Measurements from ENCODE around the gene MNX1. TPM values are rescaled to one million over a fixed set of nuclear protein-coding genes. Genes with fewer than 3 reads are reported as not detected.

The MNX1 gene
- total RNA-seq, 1 experiment from 2014 or later = 0.28 TPM

DNA sequence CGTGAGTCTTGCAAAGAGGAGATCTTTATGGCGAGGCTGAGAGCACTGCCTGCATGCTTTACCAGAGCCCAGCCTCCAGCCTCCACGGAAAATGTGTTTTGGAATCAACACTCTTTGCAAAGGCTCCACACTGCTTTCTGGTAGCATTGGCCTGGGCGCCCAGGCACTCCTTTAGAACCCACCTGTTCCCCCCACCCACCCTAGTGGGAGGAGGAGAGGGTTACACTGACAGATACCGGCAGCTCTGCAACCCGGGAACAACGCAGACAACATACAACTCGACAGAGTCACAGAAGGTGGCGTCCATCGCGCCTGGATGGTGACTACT is 5.5 kb upstream of the MNX1 start:
- TF ChIP-seq, protein P1, sequence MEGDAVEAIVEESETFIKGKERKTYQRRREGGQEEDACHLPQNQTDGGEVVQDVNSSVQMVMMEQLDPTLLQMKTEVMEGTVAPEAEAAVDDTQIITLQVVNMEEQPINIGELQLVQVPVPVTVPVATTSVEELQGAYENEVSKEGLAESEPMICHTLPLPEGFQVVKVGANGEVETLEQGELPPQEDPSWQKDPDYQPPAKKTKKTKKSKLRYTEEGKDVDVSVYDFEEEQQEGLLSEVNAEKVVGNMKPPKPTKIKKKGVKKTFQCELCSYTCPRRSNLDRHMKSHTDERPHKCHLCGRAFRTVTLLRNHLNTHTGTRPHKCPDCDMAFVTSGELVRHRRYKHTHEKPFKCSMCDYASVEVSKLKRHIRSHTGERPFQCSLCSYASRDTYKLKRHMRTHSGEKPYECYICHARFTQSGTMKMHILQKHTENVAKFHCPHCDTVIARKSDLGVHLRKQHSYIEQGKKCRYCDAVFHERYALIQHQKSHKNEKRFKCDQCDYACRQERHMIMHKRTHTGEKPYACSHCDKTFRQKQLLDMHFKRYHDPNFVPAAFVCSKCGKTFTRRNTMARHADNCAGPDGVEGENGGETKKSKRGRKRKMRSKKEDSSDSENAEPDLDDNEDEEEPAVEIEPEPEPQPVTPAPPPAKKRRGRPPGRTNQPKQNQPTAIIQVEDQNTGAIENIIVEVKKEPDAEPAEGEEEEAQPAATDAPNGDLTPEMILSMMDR (conservative IDR thresholded peaks at IDR 0.05) = no peak
- TF ChIP-seq EZH2 (IDR thresholded peaks at IDR 0.05; ENCODE audit: low read depth) = no peak
- Histone ChIP-seq H3K36me3 (ENCODE audit: low read depth) (no peaks in the 10 kb centered on the region), H3K4me1 (replicated peaks; ENCODE audit: insufficient read depth) (peaks cover 6% of the 10 kb centered on the region), H3K79me2 (ENCODE audit: low read depth) (no peaks in the 10 kb centered on the region), H3K4me2 (no peak overlapping the region), H4K20me1 (ENCODE audit: insufficient read depth) (no peaks in the 10 kb centered on the region), H3K4me3 (no peak overlapping the region), H2AFZ (no peak overlapping the region), H3K27me3 (ENCODE audit: insufficient read depth, low read depth) (peaks cover 26% of the 10 kb centered on the region; the same call in 1 of the 2 replicates), H3F3A (ENCODE audit: insufficient read depth, low read depth) (no peaks in the 10 kb centered on the region), H3K9me3 (ENCODE audit: insufficient read depth, low read depth) (no peaks in the 10 kb centered on the region), H3K27ac (no peak overlapping the region), H3K9me2 (ENCODE audit: insufficient read depth) (no peaks in the 10 kb centered on the region)
- BruUV-seq (replicated peaks) = no TSS peak
- POLR2A ChIA-PET (ENCODE audit: unreplicated experiment) = no interaction called here
- intact Hi-C loops (cut with micrococcal nuclease; ENCODE audit: unreplicated experiment) = loop anchor here (10.0 kb wide), 1 partner anchor 119 kb away; the partner anchor contains the start of gene UBE3C
- DNase-seq = no peak
- CTCF ChIA-PET = no interaction called here

DNA sequence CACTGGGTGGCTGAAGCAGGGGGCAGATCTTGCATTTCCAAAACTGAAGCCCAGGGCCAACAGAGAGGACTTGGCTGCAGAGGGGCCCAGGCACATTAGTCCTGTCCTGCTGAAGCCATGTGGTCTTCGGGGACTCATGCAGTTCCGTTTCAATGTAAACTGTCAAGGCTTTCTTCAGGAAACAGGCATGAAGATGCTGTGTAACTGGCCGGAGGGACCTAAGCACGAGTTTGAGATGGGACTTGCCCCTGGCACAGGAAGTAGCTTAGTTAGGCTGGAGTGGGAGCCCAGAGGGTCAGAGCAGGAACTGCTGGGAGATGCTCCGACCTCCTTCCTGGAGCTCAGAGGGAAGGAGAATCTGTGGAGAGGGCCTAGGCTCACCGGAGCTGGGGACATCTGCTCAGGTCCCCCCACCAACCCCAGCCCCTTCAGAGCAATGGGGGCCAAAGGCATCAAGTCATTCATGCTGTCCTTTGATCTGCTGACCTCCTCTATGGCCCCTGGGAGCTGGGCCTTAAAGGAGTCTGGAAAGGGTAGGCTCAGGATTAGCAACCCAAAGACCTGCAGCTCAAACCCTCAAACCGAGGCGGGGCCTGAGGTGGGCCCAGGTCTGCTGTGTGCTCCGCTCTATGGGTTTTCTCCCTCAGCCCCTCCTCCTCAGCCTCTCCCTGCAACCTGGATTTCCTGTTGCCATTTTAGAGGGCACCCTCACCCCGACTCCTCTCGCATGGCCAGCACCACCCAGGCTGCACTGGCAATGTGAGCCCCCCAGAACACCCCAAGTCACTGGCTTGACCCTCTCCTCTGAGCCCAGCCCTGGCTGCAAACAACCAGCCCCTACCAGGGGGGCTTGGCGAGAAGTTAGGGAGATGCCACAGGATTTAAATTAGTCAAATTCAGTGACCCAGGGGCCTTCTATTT is 4.4 kb upstream of the MNX1 start:
- Histone ChIP-seq H3K36me3 (ENCODE audit: low read depth) (no peaks in the 10 kb centered on the region), H3K4me3 (no peak overlapping the region), H3F3A (ENCODE audit: insufficient read depth, low read depth) (no peaks in the 10 kb centered on the region), H3K4me1 (replicated peaks; ENCODE audit: insufficient read depth) (peaks cover 6% of the 10 kb centered on the region), H3K9me2 (ENCODE audit: insufficient read depth) (no peaks in the 10 kb centered on the region), H2AFZ (no peak overlapping the region), H4K20me1 (ENCODE audit: insufficient read depth) (no peaks in the 10 kb centered on the region), H3K9me3 (ENCODE audit: insufficient read depth, low read depth) (no peaks in the 10 kb centered on the region), H3K79me2 (ENCODE audit: low read depth) (no peaks in the 10 kb centered on the region), H3K27me3 (ENCODE audit: insufficient read depth, low read depth) (peaks cover 16% of the 10 kb centered on the region; the same call in 1 of the 2 replicates), H3K4me2 (no peak overlapping the region), H3K27ac (no peak overlapping the region)
- DNase-seq = no peak
- CTCF ChIA-PET = no interaction called here
- BruUV-seq (replicated peaks) = no TSS peak
- intact Hi-C loops (cut with micrococcal nuclease; ENCODE audit: unreplicated experiment) = loop anchor here (10.0 kb wide), 1 partner anchor 120 kb away; the partner anchor contains the start of gene UBE3C
- POLR2A ChIA-PET (ENCODE audit: unreplicated experiment) = no interaction called here
- TF ChIP-seq, protein P1 (conservative IDR thresholded peaks at IDR 0.05) = no peak
- no peak for TF ChIP-seq EZH2 (IDR thresholded peaks at IDR 0.05; ENCODE audit: low read depth)

DNA sequence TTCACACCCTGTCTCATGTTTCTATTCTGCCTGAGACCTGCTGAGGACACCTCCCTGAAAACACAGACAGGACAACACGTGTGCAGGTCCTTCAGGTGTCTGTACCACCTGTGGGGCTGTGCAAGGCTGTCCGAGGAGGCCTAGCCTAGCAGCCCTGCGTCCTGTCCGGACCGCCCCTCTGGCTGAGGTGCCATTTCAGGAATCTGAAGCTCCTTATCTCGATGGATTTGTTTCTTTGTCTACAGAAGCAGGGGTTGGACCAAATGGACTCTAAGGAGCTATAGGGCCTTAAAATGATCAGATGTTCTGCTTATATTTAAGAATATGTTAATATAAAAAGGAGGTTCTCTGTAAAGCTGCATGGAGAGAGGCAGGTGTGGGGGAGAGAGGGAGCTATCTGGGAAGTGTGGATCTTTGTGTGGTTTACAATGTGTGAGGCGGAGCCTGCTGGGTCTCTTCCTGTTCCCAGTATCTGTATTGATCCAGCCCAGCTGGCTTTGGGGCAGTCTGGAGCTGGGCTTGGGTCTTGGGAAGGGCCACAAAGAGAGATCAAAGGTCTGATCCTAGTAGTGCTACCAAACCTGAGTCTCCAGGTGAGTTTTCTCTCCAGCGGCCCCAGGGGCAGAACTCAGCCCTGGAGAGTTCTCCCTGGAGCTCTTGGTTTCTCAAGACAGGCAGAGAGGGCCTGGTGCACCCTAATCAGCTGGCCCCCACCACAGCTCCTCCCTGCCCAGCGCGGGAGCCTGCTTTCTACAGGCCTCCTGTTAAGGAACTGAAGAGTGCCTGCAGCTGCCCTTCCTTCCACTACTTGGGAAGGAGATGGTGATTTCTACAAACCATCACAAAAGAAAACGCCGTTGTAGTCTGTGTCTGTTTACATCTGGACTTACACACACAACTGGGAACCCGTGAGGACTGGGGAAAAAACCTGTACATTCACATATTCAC is 3.4 kb upstream of the MNX1 start:
- H3K79me2 ChIP-seq (ENCODE audit: low read depth) = no peaks in the 10 kb centered on the region
- H3K36me3 ChIP-seq (ENCODE audit: low read depth) = no peaks in the 10 kb centered on the region
- no peaks in the 10 kb centered on the region for H3K9me3 ChIP-seq (ENCODE audit: insufficient read depth, low read depth)
- H3F3A ChIP-seq (ENCODE audit: insufficient read depth, low read depth) = no peaks in the 10 kb centered on the region
- intact Hi-C loops (cut with micrococcal nuclease; ENCODE audit: unreplicated experiment) = loop anchor here (10.0 kb wide), 1 partner anchor 121 kb away; the partner anchor contains the start of gene UBE3C
- no peaks in the 10 kb centered on the region for H4K20me1 ChIP-seq (ENCODE audit: insufficient read depth)
- DNase-seq = no peak
- no TSS peak for BruUV-seq (replicated peaks)
- H3K27ac ChIP-seq = no peak overlapping the region
- no peak overlapping the region for H3K4me2 ChIP-seq
- CTCF ChIA-PET = interaction anchor here (0.6 kb wide), 1 partner anchor 209 kb away, joined by 3 read pairs; no protein-coding TSS in a partner anchor
- no peak for TF ChIP-seq EZH2 (IDR thresholded peaks at IDR 0.05; ENCODE audit: low read depth)
- TF ChIP-seq, protein P1 (conservative IDR thresholded peaks at IDR 0.05) = no peak
- H3K4me3 ChIP-seq = no peak overlapping the region
- peaks cover 12% of the 10 kb centered on the region for H3K4me1 ChIP-seq (replicated peaks; ENCODE audit: insufficient read depth)
- no peaks in the 10 kb centered on the region for H3K9me2 ChIP-seq (ENCODE audit: insufficient read depth)
- no peak overlapping the region for H2AFZ ChIP-seq
- peaks cover 6% of the 10 kb centered on the region; the same call in 1 of the 2 replicates for H3K27me3 ChIP-seq (ENCODE audit: insufficient read depth, low read depth)
- POLR2A ChIA-PET (ENCODE audit: unreplicated experiment) = no interaction called here
